Osteocyte (in vitro differentiated cells): ENCODE data around the gene FRA10AC1. TPM values are rescaled to one million over a fixed set of nuclear protein-coding genes. Genes with fewer than 3 reads are reported as not detected.

Source experiments
- DNase-seq: peaks from one replicate; pipeline ENCODE4 v3.0.0; 2021; ENCODE audit warnings: mixed read lengths; ENCODE audit not compliant: unreplicated experiment; ENCODE audit errors: extremely low spot score
- H3K27ac Mint-ChIP-seq: one replicate; pipeline ENCODE4 v1.8.0; 2021; ENCODE audit warnings: mild to moderate bottlenecking, mixed read lengths; ENCODE audit not compliant: unreplicated experiment
- H3K27me3 Mint-ChIP-seq: one replicate; pipeline ENCODE4 v1.8.0; 2021; ENCODE audit warnings: mixed read lengths; ENCODE audit not compliant: unreplicated experiment
- H3K36me3 Mint-ChIP-seq: one replicate; pipeline ENCODE4 v1.8.0; 2021; ENCODE audit warnings: mixed read lengths; ENCODE audit not compliant: unreplicated experiment
- H3K4me1 Mint-ChIP-seq: one replicate; pipeline ENCODE4 v1.8.0; 2021; ENCODE audit warnings: mixed read lengths; ENCODE audit not compliant: unreplicated experiment
- H3K4me3 Mint-ChIP-seq: one replicate; pipeline ENCODE4 v1.8.0; 2021; ENCODE audit warnings: mild to moderate bottlenecking, moderate library complexity, mixed read lengths; ENCODE audit not compliant: unreplicated experiment
- H3K9me3 Mint-ChIP-seq: one replicate; pipeline ENCODE4 v1.8.0; 2021; ENCODE audit warnings: mixed read lengths; ENCODE audit not compliant: unreplicated experiment
- CTCF ChIP-seq: fragments of 200-600 bp; sonication (generic); IDR thresholded peaks from 2 replicates; pipeline ENCODE4 v1.5.0; 2021; ENCODE audit warnings: antibody characterized with exemption, mild to moderate bottlenecking, moderate library complexity
- total RNA-seq: library from RNA; stranded (reverse); gene quantifications from 2 replicates; pipeline ENCODE4 v1.2.1, GENCODE V29; 2021

Gene FRA10AC1
- total RNA-seq, 1 donor from 2014 or later = 13.0 TPM

- no peak for DNase-seq
- Mint-ChIP-seq H3K27ac (no peak overlapping the region), H3K4me1 (no peaks in the 10 kb centered on the region), H3K27me3 (no peaks in the 10 kb centered on the region), H3K4me3 (no peak overlapping the region), H3K9me3 (no peaks in the 10 kb centered on the region), H3K36me3 (peaks cover 44% of the 10 kb centered on the region)
- TF ChIP-seq CTCF = no peak
Observed at GRCh38 chr10:93666030-93666429, 36.4 kb downstream of the FRA10AC1 start.

- H3K27me3 Mint-ChIP-seq = no peaks in the 10 kb centered on the region
- peaks cover 5% of the 10 kb centered on the region for H3K4me1 Mint-ChIP-seq
- no peak overlapping the region for H3K27ac Mint-ChIP-seq
- TF ChIP-seq CTCF = no peak
- no peaks in the 10 kb centered on the region for H3K9me3 Mint-ChIP-seq
- H3K36me3 Mint-ChIP-seq = peaks cover 24% of the 10 kb centered on the region
- DNase-seq = no peak
- H3K4me3 Mint-ChIP-seq = no peak overlapping the region
Observed at GRCh38 chr10:93657757-93658156, 44.6 kb downstream of the FRA10AC1 start.

GRCh38 chr10:93656155-93656554 is 46.2 kb downstream of the FRA10AC1 start:
- Mint-ChIP-seq H3K36me3 (peaks cover 19% of the 10 kb centered on the region), H3K27me3 (no peaks in the 10 kb centered on the region), H3K9me3 (no peaks in the 10 kb centered on the region), H3K4me1 (peaks cover 9% of the 10 kb centered on the region), H3K4me3 (no peak overlapping the region), H3K27ac (no peak overlapping the region)
- no peak for TF ChIP-seq CTCF
- no peak for DNase-seq

- Mint-ChIP-seq H3K4me1 (peaks cover 9% of the 10 kb centered on the region), H3K27me3 (no peaks in the 10 kb centered on the region), H3K4me3 (no peak overlapping the region), H3K9me3 (no peaks in the 10 kb centered on the region), H3K36me3 (peaks cover 2% of the 10 kb centered on the region), H3K27ac (no peak overlapping the region)
- no peak for DNase-seq
- no peak for TF ChIP-seq CTCF
Observed at GRCh38 chr10:93654201-93654600, 48.2 kb downstream of the FRA10AC1 start.

GRCh38 chr10:93652857-93653256 is 49.5 kb downstream of the FRA10AC1 start:
- Mint-ChIP-seq H3K4me3 (no peak overlapping the region), H3K27me3 (no peaks in the 10 kb centered on the region), H3K36me3 (no peaks in the 10 kb centered on the region), H3K4me1 (peaks cover 9% of the 10 kb centered on the region), H3K27ac (no peak overlapping the region), H3K9me3 (no peaks in the 10 kb centered on the region)
- DNase-seq = no peak
- TF ChIP-seq CTCF = no peak
